ENCODE measurements around the gene RCAN2.

RCAN2 gene

GRCh38 chr6:46491201-46491627, at the start of gene RCAN2:
Gene RCAN2 (minus strand): TSS chr6:46491449.
- peak within 1 kb of the TSS in 1 of 2 donors; percentile 68 for H3K9ac ChIP-seq (ENCODE audit: low read depth in 1 of 2, low read length in 2 of 2)
- no peaks in the 10 kb centered on the region for H3K36me3 ChIP-seq (ENCODE audit: control insufficient read depth in 2 of 2, insufficient read depth in 2 of 2, low read length in 2 of 2)
- H3K27me3 ChIP-seq (ENCODE audit: control insufficient read depth in 2 of 2, insufficient read depth in 2 of 2, low read length in 2 of 2) = peaks cover 16 to 22% of the 10 kb centered on the region in 2 donors
- H3K4me1 ChIP-seq (ENCODE audit: control insufficient read depth in 2 of 2, insufficient read depth in 2 of 2, low read length in 2 of 2) = peaks cover 0 to 4% of the 10 kb centered on the region in 2 donors
- H3K9me3 ChIP-seq (ENCODE audit: control insufficient read depth in 2 of 2, low read length in 2 of 2) = no peaks in the 10 kb centered on the region
- peak within 1 kb of the TSS; percentile 61 to 75 for H3K27ac ChIP-seq (ENCODE audit: low read depth in 2 of 2, low read length in 2 of 2)
- H3K4me3 ChIP-seq (ENCODE audit: low read length in 2 of 2) = peak within 1 kb of the TSS; percentile 73 to 75

DNA sequence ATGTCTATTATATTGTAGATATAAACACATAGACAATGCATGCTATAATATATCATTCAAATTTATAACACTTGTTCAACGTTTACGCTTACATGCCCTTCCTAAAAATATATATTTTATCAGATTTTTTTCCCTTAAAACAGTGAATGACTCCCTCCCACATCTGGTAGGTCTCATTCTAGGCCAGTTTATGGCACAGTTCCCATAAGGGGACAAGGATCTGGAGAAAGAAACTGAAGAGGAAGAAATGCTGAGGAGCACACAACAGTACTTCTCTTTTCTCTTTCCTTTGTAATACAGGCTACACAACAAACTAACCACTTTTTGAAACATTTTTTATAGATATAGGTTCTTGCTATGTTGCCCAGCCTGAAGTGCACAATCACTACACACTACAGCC, 48.6 kb upstream of the RCAN2 start:
- Histone ChIP-seq H3K36me3 (ENCODE audit: control insufficient read depth in 2 of 2, insufficient read depth in 2 of 2, low read length in 2 of 2) (no peaks in the 10 kb centered on the region), H3K9ac (ENCODE audit: low read depth in 1 of 2, low read length in 2 of 2) (no peak overlapping the region), H3K27ac (ENCODE audit: low read depth in 2 of 2, low read length in 2 of 2) (no peak overlapping the region), H3K27me3 (ENCODE audit: control insufficient read depth in 2 of 2, insufficient read depth in 2 of 2, low read length in 2 of 2) (peaks cover 0 to 2% of the 10 kb centered on the region in 2 donors), H3K9me3 (ENCODE audit: control insufficient read depth in 2 of 2, low read length in 2 of 2) (no peaks in the 10 kb centered on the region), H3K4me3 (ENCODE audit: low read length in 2 of 2) (no peak overlapping the region), H3K4me1 (ENCODE audit: control insufficient read depth in 2 of 2, insufficient read depth in 2 of 2, low read length in 2 of 2) (no peaks in the 10 kb centered on the region)

DNA sequence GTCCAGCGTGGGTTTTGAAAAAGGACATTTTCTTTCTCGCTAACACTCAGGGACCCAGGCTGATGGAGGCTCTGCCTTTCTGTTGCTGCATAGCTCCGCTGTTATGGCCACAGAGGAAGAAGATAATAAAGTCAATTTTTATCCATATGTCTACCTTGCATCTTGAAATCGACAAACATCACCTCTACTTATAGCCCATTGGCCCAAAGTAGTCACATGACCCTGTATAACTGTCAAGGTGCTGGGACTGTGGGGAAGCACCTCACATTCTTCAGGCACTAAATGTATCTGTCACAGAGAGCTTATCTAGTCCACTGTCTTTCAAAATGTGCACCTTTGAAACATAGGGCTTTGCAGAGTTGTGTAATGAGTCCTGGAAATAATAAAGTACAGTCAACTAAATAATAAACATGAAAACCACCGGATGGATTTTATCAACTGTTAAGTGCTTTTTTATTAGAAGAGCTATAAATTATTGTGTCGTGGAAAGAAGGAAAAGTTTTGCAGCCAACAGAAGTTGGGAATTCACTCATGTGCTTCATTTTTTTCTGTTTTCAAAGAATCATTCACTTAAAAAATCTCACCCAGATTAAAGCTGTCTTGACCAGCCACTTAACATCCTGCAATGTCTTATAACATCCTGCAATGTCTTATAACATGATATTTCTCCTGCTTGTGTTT, 47.7 kb upstream of the RCAN2 start:
- Histone ChIP-seq H3K36me3 (ENCODE audit: control insufficient read depth in 2 of 2, insufficient read depth in 2 of 2, low read length in 2 of 2) (no peaks in the 10 kb centered on the region), H3K27ac (ENCODE audit: low read depth in 2 of 2, low read length in 2 of 2) (no peak overlapping the region)

GRCh38 chr6:46530896-46531295, 39.6 kb upstream of the RCAN2 start:
- Histone ChIP-seq H3K4me1 (ENCODE audit: control insufficient read depth in 2 of 2, insufficient read depth in 2 of 2, low read length in 2 of 2) (no peaks in the 10 kb centered on the region), H3K9ac (ENCODE audit: low read depth in 1 of 2, low read length in 2 of 2) (no peak overlapping the region), H3K9me3 (ENCODE audit: control insufficient read depth in 2 of 2, low read length in 2 of 2) (no peaks in the 10 kb centered on the region), H3K4me3 (ENCODE audit: low read length in 2 of 2) (no peak overlapping the region), H3K27ac (ENCODE audit: low read depth in 2 of 2, low read length in 2 of 2) (no peak overlapping the region), H3K27me3 (ENCODE audit: control insufficient read depth in 2 of 2, insufficient read depth in 2 of 2, low read length in 2 of 2) (peaks cover 0 to 2% of the 10 kb centered on the region in 2 donors), H3K36me3 (ENCODE audit: control insufficient read depth in 2 of 2, insufficient read depth in 2 of 2, low read length in 2 of 2) (no peaks in the 10 kb centered on the region)

More for the DNA sequence above, 47.7 kb upstream of the RCAN2 start:
- Histone ChIP-seq H3K9ac (ENCODE audit: low read depth in 1 of 2, low read length in 2 of 2) (no peak overlapping the region), H3K9me3 (ENCODE audit: control insufficient read depth in 2 of 2, low read length in 2 of 2) (no peaks in the 10 kb centered on the region), H3K4me1 (ENCODE audit: control insufficient read depth in 2 of 2, insufficient read depth in 2 of 2, low read length in 2 of 2) (no peaks in the 10 kb centered on the region), H3K27me3 (ENCODE audit: control insufficient read depth in 2 of 2, insufficient read depth in 2 of 2, low read length in 2 of 2) (peaks cover 0 to 2% of the 10 kb centered on the region in 2 donors), H3K4me3 (ENCODE audit: low read length in 2 of 2) (no peak overlapping the region)

- no peaks in the 10 kb centered on the region for H3K36me3 ChIP-seq (ENCODE audit: control insufficient read depth in 2 of 2, insufficient read depth in 2 of 2, low read length in 2 of 2)
- H3K4me1 ChIP-seq (ENCODE audit: control insufficient read depth in 2 of 2, insufficient read depth in 2 of 2, low read length in 2 of 2) = no peaks in the 10 kb centered on the region
- H3K27ac ChIP-seq (ENCODE audit: low read depth in 2 of 2, low read length in 2 of 2) = no peak overlapping the region
- H3K4me3 ChIP-seq (ENCODE audit: low read length in 2 of 2) = no peak overlapping the region
- H3K9me3 ChIP-seq (ENCODE audit: control insufficient read depth in 2 of 2, low read length in 2 of 2) = no peaks in the 10 kb centered on the region
- H3K27me3 ChIP-seq (ENCODE audit: control insufficient read depth in 2 of 2, insufficient read depth in 2 of 2, low read length in 2 of 2) = no peaks in the 10 kb centered on the region
- H3K9ac ChIP-seq (ENCODE audit: low read depth in 1 of 2, low read length in 2 of 2) = no peak overlapping the region
Observed at GRCh38 chr6:46528961-46529750, 37.9 kb upstream of the RCAN2 start.

DNA sequence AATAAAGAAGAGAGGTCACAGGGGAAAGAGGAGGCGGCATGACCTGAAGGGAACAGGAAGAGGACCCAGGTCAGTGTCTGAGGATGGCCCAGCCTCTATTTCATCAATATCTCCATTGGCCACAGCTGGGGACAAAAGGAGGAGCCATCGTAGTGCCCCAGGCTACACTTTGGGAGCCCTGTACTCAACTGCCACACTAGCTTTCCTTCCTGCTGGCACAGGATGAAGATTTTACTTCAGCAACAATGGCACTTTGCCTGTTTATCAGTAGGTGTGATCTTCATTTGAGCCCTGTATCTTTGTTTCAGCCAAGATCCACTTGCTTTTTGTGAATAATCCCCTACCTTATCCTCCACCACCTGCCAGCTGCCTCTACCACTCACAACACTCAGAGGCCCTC, 35.4 kb upstream of the RCAN2 start:
- H3K9me3 ChIP-seq (ENCODE audit: control insufficient read depth in 2 of 2, low read length in 2 of 2) = no peaks in the 10 kb centered on the region
- no peak overlapping the region for H3K27ac ChIP-seq (ENCODE audit: low read depth in 2 of 2, low read length in 2 of 2)
- no peaks in the 10 kb centered on the region for H3K4me1 ChIP-seq (ENCODE audit: control insufficient read depth in 2 of 2, insufficient read depth in 2 of 2, low read length in 2 of 2)
- no peak overlapping the region for H3K9ac ChIP-seq (ENCODE audit: low read depth in 1 of 2, low read length in 2 of 2)
- no peak overlapping the region for H3K4me3 ChIP-seq (ENCODE audit: low read length in 2 of 2)
- no peaks in the 10 kb centered on the region for H3K27me3 ChIP-seq (ENCODE audit: control insufficient read depth in 2 of 2, insufficient read depth in 2 of 2, low read length in 2 of 2)
- no peaks in the 10 kb centered on the region for H3K36me3 ChIP-seq (ENCODE audit: control insufficient read depth in 2 of 2, insufficient read depth in 2 of 2, low read length in 2 of 2)

DNA sequence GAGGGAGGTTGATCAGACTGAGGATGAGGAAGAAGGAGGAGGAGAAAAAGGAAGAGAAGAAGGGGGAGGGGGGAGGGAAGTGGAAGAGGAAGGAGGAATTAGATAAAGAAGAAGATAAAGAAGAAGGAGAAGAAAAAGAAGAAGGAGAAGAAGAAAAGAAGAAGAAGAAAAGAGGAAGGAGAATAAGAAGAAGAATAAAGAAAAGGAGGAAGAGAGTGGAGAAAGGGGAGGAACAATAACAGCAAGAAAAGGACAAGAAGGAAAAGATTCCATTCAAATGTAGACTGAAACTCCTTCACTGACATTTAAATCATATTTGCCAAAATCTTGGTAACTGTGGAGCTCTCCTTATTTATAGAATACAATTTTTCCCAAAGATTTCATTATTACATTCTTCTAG, 34.3 kb upstream of the RCAN2 start:
- no peak overlapping the region for H3K4me3 ChIP-seq (ENCODE audit: low read length in 2 of 2)
- no peaks in the 10 kb centered on the region for H3K36me3 ChIP-seq (ENCODE audit: control insufficient read depth in 2 of 2, insufficient read depth in 2 of 2, low read length in 2 of 2)
- H3K4me1 ChIP-seq (ENCODE audit: control insufficient read depth in 2 of 2, insufficient read depth in 2 of 2, low read length in 2 of 2) = peaks cover 0 to 3% of the 10 kb centered on the region in 2 donors
- no peaks in the 10 kb centered on the region for H3K27me3 ChIP-seq (ENCODE audit: control insufficient read depth in 2 of 2, insufficient read depth in 2 of 2, low read length in 2 of 2)
- H3K9me3 ChIP-seq (ENCODE audit: control insufficient read depth in 2 of 2, low read length in 2 of 2) = no peaks in the 10 kb centered on the region
- no peak overlapping the region for H3K9ac ChIP-seq (ENCODE audit: low read depth in 1 of 2, low read length in 2 of 2)
- no peak overlapping the region for H3K27ac ChIP-seq (ENCODE audit: low read depth in 2 of 2, low read length in 2 of 2)

GRCh38 chr6:46521464-46521971, 30.3 kb upstream of the RCAN2 start:
- Histone ChIP-seq H3K9ac (ENCODE audit: low read depth in 1 of 2, low read length in 2 of 2) (no peak overlapping the region), H3K27me3 (ENCODE audit: control insufficient read depth in 2 of 2, insufficient read depth in 2 of 2, low read length in 2 of 2) (no peaks in the 10 kb centered on the region), H3K4me1 (ENCODE audit: control insufficient read depth in 2 of 2, insufficient read depth in 2 of 2, low read length in 2 of 2) (peaks cover 0 to 10% of the 10 kb centered on the region in 2 donors), H3K9me3 (ENCODE audit: control insufficient read depth in 2 of 2, low read length in 2 of 2) (no peaks in the 10 kb centered on the region), H3K27ac (ENCODE audit: low read depth in 2 of 2, low read length in 2 of 2) (peak overlapping the region in 1 of 2 donors; percentile 70), H3K36me3 (ENCODE audit: control insufficient read depth in 2 of 2, insufficient read depth in 2 of 2, low read length in 2 of 2) (no peaks in the 10 kb centered on the region), H3K4me3 (ENCODE audit: low read length in 2 of 2) (no peak overlapping the region)

- no peaks in the 10 kb centered on the region for H3K36me3 ChIP-seq (ENCODE audit: control insufficient read depth in 2 of 2, insufficient read depth in 2 of 2, low read length in 2 of 2)
- no peak overlapping the region for H3K27ac ChIP-seq (ENCODE audit: low read depth in 2 of 2, low read length in 2 of 2)
- no peaks in the 10 kb centered on the region for H3K27me3 ChIP-seq (ENCODE audit: control insufficient read depth in 2 of 2, insufficient read depth in 2 of 2, low read length in 2 of 2)
- H3K4me1 ChIP-seq (ENCODE audit: control insufficient read depth in 2 of 2, insufficient read depth in 2 of 2, low read length in 2 of 2) = peaks cover 0 to 10% of the 10 kb centered on the region in 2 donors
- no peaks in the 10 kb centered on the region for H3K9me3 ChIP-seq (ENCODE audit: control insufficient read depth in 2 of 2, low read length in 2 of 2)
- H3K9ac ChIP-seq (ENCODE audit: low read depth in 1 of 2, low read length in 2 of 2) = no peak overlapping the region
- H3K4me3 ChIP-seq (ENCODE audit: low read length in 2 of 2) = no peak overlapping the region
Observed at GRCh38 chr6:46517202-46517601, 26.0 kb upstream of the RCAN2 start.

- no peaks in the 10 kb centered on the region for H3K36me3 ChIP-seq (ENCODE audit: control insufficient read depth in 2 of 2, insufficient read depth in 2 of 2, low read length in 2 of 2)
- no peaks in the 10 kb centered on the region for H3K27me3 ChIP-seq (ENCODE audit: control insufficient read depth in 2 of 2, insufficient read depth in 2 of 2, low read length in 2 of 2)
- no peak overlapping the region for H3K9ac ChIP-seq (ENCODE audit: low read depth in 1 of 2, low read length in 2 of 2)
- H3K4me1 ChIP-seq (ENCODE audit: control insufficient read depth in 2 of 2, insufficient read depth in 2 of 2, low read length in 2 of 2) = peaks cover 0 to 5% of the 10 kb centered on the region in 2 donors
- H3K9me3 ChIP-seq (ENCODE audit: control insufficient read depth in 2 of 2, low read length in 2 of 2) = no peaks in the 10 kb centered on the region
- no peak overlapping the region for H3K4me3 ChIP-seq (ENCODE audit: low read length in 2 of 2)
- H3K27ac ChIP-seq (ENCODE audit: low read depth in 2 of 2, low read length in 2 of 2) = no peak overlapping the region
Observed at GRCh38 chr6:46513533-46513932, 22.3 kb upstream of the RCAN2 start.

All from mucosa of rectum (tissue), 2 donors.